Fibroblast of lung (primary cell): ENCODE measurements around the gene IP6K2. TPM values are rescaled to one million over a fixed set of nuclear protein-coding genes. Genes with fewer than 3 reads are reported as not detected.

Experiments
- DNase-seq, 2 donors: peaks; one replicate each; pipeline versions ENCODE4 v3.0.0 to v3.0.0-alpha.2; 2010; ENCODE audit warnings: low read depth in 2 of 2
- H2AFZ ChIP-seq: 2 replicates; pipeline ENCODE4 v1.5.1; 2012; ENCODE audit warnings: low read length, control low read depth, inconsistent platforms
- H3K27ac ChIP-seq: 2 replicates; pipeline ENCODE4 v1.5.1; 2011; ENCODE audit warnings: low read length, control low read depth; ENCODE audit not compliant: insufficient read depth
- H3K27me3 ChIP-seq: 2 replicates; pipeline ENCODE4 v1.5.1; 2011; ENCODE audit warnings: mild to moderate bottlenecking, low read length; ENCODE audit not compliant: control insufficient read depth, insufficient read depth
- H3K36me3 ChIP-seq: 2 replicates; pipeline ENCODE4 v1.5.1; 2011; ENCODE audit warnings: low read length; ENCODE audit not compliant: control insufficient read depth, insufficient read depth
- H3K4me1 ChIP-seq: 2 replicates; pipeline ENCODE4 v1.5.1; 2011; ENCODE audit warnings: low read length; ENCODE audit not compliant: control insufficient read depth, insufficient read depth; ENCODE audit errors: extremely low read depth
- H3K4me2 ChIP-seq: 2 replicates; pipeline ENCODE4 v1.5.1; 2011; ENCODE audit warnings: low read length, control low read depth; ENCODE audit not compliant: insufficient read depth; ENCODE audit errors: extremely low read depth
- H3K4me3 ChIP-seq, 4 experiments: fragments of 200-600 bp in 1 of 4; sonication (generic) in 1 of 4; replicated peaks in 1 of 4; 2 replicates each; pipeline ENCODE4 v1.5.1; 2011 to 2016; ENCODE audit warnings: low read length in 4 of 4, low read depth in 3 of 4, mild to moderate bottlenecking in 3 of 4, control low read depth in 2 of 4, inconsistent platforms in 1 of 4, mixed read lengths in 1 of 4; ENCODE audit not compliant: insufficient read depth in 1 of 4; ENCODE audit errors: control extremely low read depth in 1 of 4
- H3K79me2 ChIP-seq: 2 replicates; pipeline ENCODE4 v1.5.1; 2012; ENCODE audit warnings: mild to moderate bottlenecking, low read length, inconsistent platforms; ENCODE audit not compliant: control insufficient read depth, insufficient read depth
- H3K9ac ChIP-seq: 2 replicates; pipeline ENCODE4 v1.5.1; 2011; ENCODE audit warnings: mild to moderate bottlenecking, low read length, control low read depth; ENCODE audit not compliant: insufficient read depth
- H3K9me3 ChIP-seq: 2 replicates; pipeline ENCODE4 v1.5.1; 2012; ENCODE audit warnings: low read depth, low read length; ENCODE audit not compliant: control insufficient read depth, insufficient read depth
- H4K20me1 ChIP-seq: 2 replicates; pipeline ENCODE4 v1.5.1; 2011; ENCODE audit warnings: low read length; ENCODE audit not compliant: control insufficient read depth, insufficient read depth; ENCODE audit errors: extremely low read depth
- EZH2 ChIP-seq: IDR thresholded peaks from 2 replicates; pipeline ENCODE4 v1.5.1; 2012; ENCODE audit warnings: low read length, control low read depth, mild to moderate bottlenecking; ENCODE audit errors: missing control alignments
- polyA plus RNA-seq, 2 donors: library from polyadenylated mRNA; depleted of rRNA in 1 of 2; stranded (reverse) in 1 of 2; unstranded in 1 of 2; fragments of >200 nt; gene quantifications; 2 replicates each; pipeline ENCODE4 v1.2.1, GENCODE V29; 2011 to 2012; ENCODE audit warnings: missing spikeins in 1 of 2
- total RNA-seq: library from RNA; depleted of rRNA; stranded (reverse); fragments of >200 nt; gene quantifications from 2 replicates; pipeline ENCODE4 v1.2.1, GENCODE V29; 2014
- TF ChIP-seq, protein P1 (sequence below), 2 donors: IDR thresholded peaks in 1 of 2; conservative IDR thresholded peaks in 1 of 2; 1 replicate in 1 of 2; 2 replicates in 1 of 2; pipeline ENCODE4 v1.5.1; 2011 to 2012; ENCODE audit warnings: low read length in 2 of 2, control low read depth in 1 of 2, inconsistent platforms in 1 of 2, low read depth in 1 of 2, mild to moderate bottlenecking in 1 of 2

IP6K2 gene
- total and polyA plus RNA-seq, 2 donors (not counting 1 experiment from before 2014, with no cell fraction given), result 53.5 to 58.9 TPM

GRCh38 chr3:48648188-48648850 is 68.7 kb downstream of the IP6K2 start:
- no peaks in the 10 kb centered on the region for H3K27me3 ChIP-seq
- no peaks in the 10 kb centered on the region for H3K36me3 ChIP-seq
- H3K4me2 ChIP-seq, result no peak overlapping the region
- no peak overlapping the region for H3K27ac ChIP-seq
- no peak overlapping the region for H2AFZ ChIP-seq
- H4K20me1 ChIP-seq, result no peaks in the 10 kb centered on the region
- H3K9me3 ChIP-seq, result no peaks in the 10 kb centered on the region
- H3K4me3 ChIP-seq, result no peak overlapping the region
- no peak for TF ChIP-seq EZH2
- TF ChIP-seq, protein P1, sequence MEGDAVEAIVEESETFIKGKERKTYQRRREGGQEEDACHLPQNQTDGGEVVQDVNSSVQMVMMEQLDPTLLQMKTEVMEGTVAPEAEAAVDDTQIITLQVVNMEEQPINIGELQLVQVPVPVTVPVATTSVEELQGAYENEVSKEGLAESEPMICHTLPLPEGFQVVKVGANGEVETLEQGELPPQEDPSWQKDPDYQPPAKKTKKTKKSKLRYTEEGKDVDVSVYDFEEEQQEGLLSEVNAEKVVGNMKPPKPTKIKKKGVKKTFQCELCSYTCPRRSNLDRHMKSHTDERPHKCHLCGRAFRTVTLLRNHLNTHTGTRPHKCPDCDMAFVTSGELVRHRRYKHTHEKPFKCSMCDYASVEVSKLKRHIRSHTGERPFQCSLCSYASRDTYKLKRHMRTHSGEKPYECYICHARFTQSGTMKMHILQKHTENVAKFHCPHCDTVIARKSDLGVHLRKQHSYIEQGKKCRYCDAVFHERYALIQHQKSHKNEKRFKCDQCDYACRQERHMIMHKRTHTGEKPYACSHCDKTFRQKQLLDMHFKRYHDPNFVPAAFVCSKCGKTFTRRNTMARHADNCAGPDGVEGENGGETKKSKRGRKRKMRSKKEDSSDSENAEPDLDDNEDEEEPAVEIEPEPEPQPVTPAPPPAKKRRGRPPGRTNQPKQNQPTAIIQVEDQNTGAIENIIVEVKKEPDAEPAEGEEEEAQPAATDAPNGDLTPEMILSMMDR (conservative IDR thresholded peaks at IDR 0.05 in 1 of 2, IDR thresholded peaks at IDR 0.05 in 1 of 2; ENCODE audit: low read depth in 1 of 2, low read length in 2 of 2), result no peak
- H3K9ac ChIP-seq, result no peak overlapping the region
- H3K79me2 ChIP-seq, result no peaks in the 10 kb centered on the region
- DNase-seq, result no peak
- no peaks in the 10 kb centered on the region for H3K4me1 ChIP-seq

- Histone ChIP-seq H3K79me2 (no peaks in the 10 kb centered on the region), H3K9ac (no peak overlapping the region), H3K27ac (no peak overlapping the region), H4K20me1 (no peaks in the 10 kb centered on the region), H3K9me3 (no peaks in the 10 kb centered on the region), H3K4me1 (no peaks in the 10 kb centered on the region), H3K27me3 (no peaks in the 10 kb centered on the region), H3K36me3 (no peaks in the 10 kb centered on the region), H2AFZ (no peak overlapping the region), H3K4me3 (no peak overlapping the region), H3K4me2 (no peak overlapping the region)
- no peak for DNase-seq
- TF ChIP-seq, protein P1 (conservative IDR thresholded peaks at IDR 0.05 in 1 of 2, IDR thresholded peaks at IDR 0.05 in 1 of 2; ENCODE audit: low read depth in 1 of 2, low read length in 2 of 2), result no peak
- no peak for TF ChIP-seq EZH2
These were observed 69.3 kb downstream of the IP6K2 start for GRCh38 chr3:48647714-48648113.

DNA sequence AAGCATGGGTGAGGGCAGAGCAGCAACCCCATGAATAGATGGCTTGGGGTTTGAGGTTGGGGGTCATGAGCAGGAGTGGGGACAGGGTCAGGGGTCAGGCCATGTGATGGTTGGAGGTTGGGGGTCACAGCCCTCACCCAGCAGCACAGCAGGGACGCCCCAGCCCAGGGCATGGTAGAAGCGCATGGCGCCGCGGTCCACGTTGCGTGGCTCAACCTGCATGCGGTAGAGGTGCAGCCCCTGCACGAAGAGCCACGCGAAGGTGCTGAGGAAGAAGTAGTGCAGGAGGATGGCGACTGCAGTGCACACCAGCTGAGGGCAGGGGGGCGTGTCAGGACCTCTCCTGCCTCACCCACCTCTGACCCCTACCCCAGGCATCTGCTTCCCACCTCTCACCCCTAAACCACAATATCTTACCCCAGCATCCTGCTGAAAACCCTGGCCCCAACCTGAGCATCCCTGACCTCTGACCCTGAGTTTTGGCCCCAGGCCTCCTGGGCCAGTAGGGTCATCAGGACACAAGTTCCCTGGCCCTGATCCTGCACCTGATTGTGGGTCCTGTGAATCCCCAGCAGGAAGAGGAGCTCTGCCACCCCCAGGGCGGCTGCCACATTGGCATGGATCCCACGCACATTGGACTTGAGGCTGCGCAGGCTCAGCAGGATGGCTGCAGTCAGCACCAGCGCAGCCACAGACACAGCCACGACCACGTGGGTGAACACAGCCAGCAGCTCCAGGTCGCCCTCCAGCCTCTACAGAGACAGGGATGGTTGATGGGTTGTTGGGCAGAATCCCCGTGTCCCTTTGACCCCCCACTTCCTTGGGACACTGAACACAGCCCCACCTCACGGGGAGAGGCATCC is 71.9 kb downstream of the IP6K2 start:
- TF ChIP-seq EZH2, result no peak
- TF ChIP-seq, protein P1 (conservative IDR thresholded peaks at IDR 0.05 in 1 of 2, IDR thresholded peaks at IDR 0.05 in 1 of 2; ENCODE audit: low read depth in 1 of 2, low read length in 2 of 2), result no peak
- H3K9ac ChIP-seq, result no peak overlapping the region
- DNase-seq, result no peak
- no peak overlapping the region for H2AFZ ChIP-seq
- no peak overlapping the region for H3K4me3 ChIP-seq
- no peaks in the 10 kb centered on the region for H3K9me3 ChIP-seq
- H4K20me1 ChIP-seq, result no peaks in the 10 kb centered on the region
- no peaks in the 10 kb centered on the region for H3K4me1 ChIP-seq
- no peaks in the 10 kb centered on the region for H3K27me3 ChIP-seq
- H3K4me2 ChIP-seq, result no peak overlapping the region
- H3K36me3 ChIP-seq, result no peaks in the 10 kb centered on the region
- H3K79me2 ChIP-seq, result no peaks in the 10 kb centered on the region
- no peak overlapping the region for H3K27ac ChIP-seq
